SK-N-MC (cell line): Measurements from ENCODE around the gene B3GALT5.

Experiments
- EZH2 ChIP-seq: fragments of 200-600 bp; sonication (generic); IDR thresholded peaks from one replicate; pipeline ENCODE4 v1.6.1; 2017; ENCODE audit warnings: antibody characterized with exemption
- POLR2AphosphoS5 ChIP-seq: IDR thresholded peaks from 2 replicates; pipeline ENCODE4 v1.6.1; 2012; ENCODE audit warnings: mild to moderate bottlenecking, low read depth, low read length, borderline replicate concordance

GRCh38 chr21:39616211-39616772, 3.6 kb downstream of the B3GALT5 start:
- TF ChIP-seq POLR2AphosphoS5 (no peak), EZH2 (no peak)
